ENCODE measurements around the gene DHRS9. TPM values are rescaled to one million over a fixed set of nuclear protein-coding genes. Genes with fewer than 3 reads are reported as not detected.

The DHRS9 gene
- total and polyA plus RNA-seq, 9 of the 15 experiments (the other 6 are each of a cell fraction or from before 2014, with no cell fraction given): 0.27 to 1.7 (median 0.69) TPM

- H3K4me1 ChIP-seq (replicated peaks in 1 of 2; ENCODE audit: control insufficient read depth in 2 of 2, insufficient read depth in 2 of 2, low read length in 2 of 2): peaks cover 0 to 18% of the 10 kb centered on the region in 2 experiments; a peak in 3 of 5 replicates
- H3K27me3 ChIP-seq (ENCODE audit: control insufficient read depth in 2 of 2, insufficient read depth in 2 of 2, low read length in 2 of 2): no peaks in the 10 kb centered on the region
- H3K9ac ChIP-seq (ENCODE audit: insufficient read depth in 1 of 2, low read depth in 2 of 2, low read length in 2 of 2): no peak overlapping the region
- H3K4me3 ChIP-seq: no peak overlapping the region
- no peaks in the 10 kb centered on the region for H3K36me3 ChIP-seq (ENCODE audit: control insufficient read depth, insufficient read depth, low read length)
- intact Hi-C loops (cut with micrococcal nuclease): no loop called here
- no peaks in the 10 kb centered on the region for H4K20me1 ChIP-seq (replicated peaks; ENCODE audit: control insufficient read depth, insufficient read depth, low read length)
- 87% methylated on average over 2 of the region's 2 CpGs for WGBS (ENCODE audit: insufficient coverage, low coverage, missing lambda C conversion rate)
- BruUV-seq (replicated peaks): no TSS peak
- no peaks in the 10 kb centered on the region for H3K9me1 ChIP-seq (ENCODE audit: control insufficient read depth, insufficient read depth, low read length)
- in situ Hi-C loops (cut with MboI): no loop called here
- ChIA-PET POLR2A (no interaction called here), CTCF (ENCODE audit: low intra/inter-chr PET ratio) (no interaction called here)
- ATAC-seq: no peak
- peaks cover 3% of the 10 kb centered on the region for H3K9me3 ChIP-seq (replicated peaks; ENCODE audit: control insufficient read depth, insufficient read depth, low read depth, low read length)
- FAIRE-seq: no peak
- no peak for TF ChIP-seq LCOR (CRISPR knock-in tag; IDR thresholded peaks at IDR 0.05)
- no peak for TF ChIP-seq HIVEP1 (CRISPR knock-in tag; IDR thresholded peaks at IDR 0.05)
- no peak for TF ChIP-seq L3MBTL2 (IDR thresholded peaks at IDR 0.05)
- TF ChIP-seq ZNF561 (CRISPR knock-in tag; conservative IDR thresholded peaks at IDR 0.05): no peak
- TF ChIP-seq ZBTB49 (CRISPR knock-in tag; IDR thresholded peaks at IDR 0.05; ENCODE audit: borderline replicate concordance): no peak
- TF ChIP-seq ZBTB8A (IDR thresholded peaks at IDR 0.05; ENCODE audit: partially characterized antibody): no peak
- no peak for TF ChIP-seq ZNF586 (CRISPR knock-in tag; conservative IDR thresholded peaks at IDR 0.05)
- no peak for TF ChIP-seq KAT7 (CRISPR knock-in tag; IDR thresholded peaks at IDR 0.05; ENCODE audit: borderline replicate concordance)
- no peak for TF ChIP-seq HMG20A (CRISPR knock-in tag; conservative IDR thresholded peaks at IDR 0.05)
- TF ChIP-seq, protein P1, sequence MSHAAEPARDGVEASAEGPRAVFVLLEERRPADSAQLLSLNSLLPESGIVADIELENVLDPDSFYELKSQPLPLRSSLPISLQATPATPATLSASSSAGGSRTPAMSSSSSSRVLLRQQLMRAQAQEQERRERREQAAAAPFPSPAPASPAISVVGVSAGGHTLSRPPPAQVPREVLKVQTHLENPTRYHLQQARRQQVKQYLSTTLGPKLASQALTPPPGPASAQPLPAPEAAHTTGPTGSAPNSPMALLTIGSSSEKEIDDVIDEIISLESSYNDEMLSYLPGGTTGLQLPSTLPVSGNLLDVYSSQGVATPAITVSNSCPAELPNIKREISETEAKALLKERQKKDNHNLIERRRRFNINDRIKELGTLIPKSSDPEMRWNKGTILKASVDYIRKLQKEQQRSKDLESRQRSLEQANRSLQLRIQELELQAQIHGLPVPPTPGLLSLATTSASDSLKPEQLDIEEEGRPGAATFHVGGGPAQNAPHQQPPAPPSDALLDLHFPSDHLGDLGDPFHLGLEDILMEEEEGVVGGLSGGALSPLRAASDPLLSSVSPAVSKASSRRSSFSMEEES (CRISPR knock-in tag; IDR thresholded peaks at IDR 0.05): no peak
- TF ChIP-seq SETDB1 (IDR thresholded peaks at IDR 0.05; ENCODE audit: low read length): no peak
- no peak for TF ChIP-seq KLF10 (CRISPR knock-in tag; IDR thresholded peaks at IDR 0.05)
- TF ChIP-seq YY1 (IDR thresholded peaks at IDR 0.05; ENCODE audit: borderline replicate concordance in 1 of 3, control insufficient read depth in 1 of 3, extremely low read depth in 1 of 3, insufficient read depth in 3 of 3, insufficient read length in 1 of 3, insufficient replicate concordance in 2 of 3, low read depth in 1 of 3, low read length in 2 of 3): no peak
- TF ChIP-seq PTTG1 (tag; IDR thresholded peaks at IDR 0.05; ENCODE audit: low read depth): no peak
- no peak for TF ChIP-seq PKNOX1 (IDR thresholded peaks at IDR 0.05)
- DNase-seq (ENCODE audit: extremely low read depth in 1 of 4, low spot score in 3 of 4): no peak
- no peak overlapping the region for H3K4me2 ChIP-seq (ENCODE audit: insufficient read depth, low read length)
- H3K27ac ChIP-seq (ENCODE audit: extremely low read depth, low read depth, low read length): no peak overlapping the region
- H3K79me2 ChIP-seq (ENCODE audit: control insufficient read depth, insufficient read depth, low read length): no peaks in the 10 kb centered on the region
- no peak overlapping the region for H2AFZ ChIP-seq (ENCODE audit: low read depth, low read length)
Measured at GRCh38 chr2:169047256-169048250, 21.8 kb upstream of the DHRS9 start.
